Measurements from ENCODE around the gene ZSWIM2.
"Not testable (repeated sequence)": the region's sequence is repeated elsewhere in the genome, so short reads cannot be mapped to it uniquely, and the experiment has no call there.

ZSWIM2 gene

DNA sequence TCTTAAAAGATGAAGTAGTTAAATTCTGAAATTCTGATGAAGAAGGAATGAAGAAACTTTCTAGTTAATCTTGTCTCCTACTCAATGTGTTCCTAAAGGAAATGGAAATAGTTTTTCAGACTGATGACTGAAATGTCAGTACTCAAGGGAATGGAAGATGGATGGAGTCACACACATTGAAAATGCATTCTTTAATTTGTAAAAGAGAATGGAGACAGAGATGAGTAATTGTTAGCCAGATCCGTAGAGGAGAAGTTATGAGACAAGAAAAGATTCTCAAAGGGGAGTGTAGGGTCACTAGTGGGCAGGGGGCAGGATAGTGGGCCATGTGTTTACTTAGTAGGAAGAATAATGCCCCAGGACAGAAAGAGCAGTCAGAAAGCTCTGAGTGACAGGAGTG, 13.3 kb downstream of the ZSWIM2 start:
- DNase-seq, result no peak

DNA sequence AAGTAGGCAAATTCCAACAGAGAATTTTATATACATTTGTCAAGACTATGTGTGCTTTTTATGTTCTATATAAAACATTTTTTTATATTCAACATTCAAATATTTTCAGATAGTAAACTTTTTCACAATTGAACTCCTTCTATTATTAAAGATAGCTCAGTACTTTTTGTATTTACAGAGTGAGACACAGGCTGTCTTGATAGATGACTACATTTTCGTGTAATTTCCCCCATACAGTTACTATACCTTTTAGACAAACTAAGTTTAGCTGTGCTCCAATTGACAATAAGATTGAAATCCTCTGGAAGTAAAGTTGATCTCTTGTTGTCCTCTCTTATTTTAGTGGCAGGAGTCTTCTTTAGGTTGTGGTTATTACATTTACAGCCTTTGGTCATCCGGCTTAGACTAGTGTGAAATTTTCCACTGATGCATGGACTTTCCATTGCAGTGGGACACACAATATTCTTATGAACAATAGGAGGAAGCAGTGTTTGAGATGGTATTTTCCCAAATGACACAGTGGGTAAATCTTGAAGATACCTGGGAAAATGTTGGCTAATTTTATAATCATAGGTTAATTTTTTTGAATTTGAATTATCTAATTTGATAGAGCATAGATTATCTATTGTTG, 21.0 kb downstream of the ZSWIM2 start:
- DNase-seq, result no peak

DNA sequence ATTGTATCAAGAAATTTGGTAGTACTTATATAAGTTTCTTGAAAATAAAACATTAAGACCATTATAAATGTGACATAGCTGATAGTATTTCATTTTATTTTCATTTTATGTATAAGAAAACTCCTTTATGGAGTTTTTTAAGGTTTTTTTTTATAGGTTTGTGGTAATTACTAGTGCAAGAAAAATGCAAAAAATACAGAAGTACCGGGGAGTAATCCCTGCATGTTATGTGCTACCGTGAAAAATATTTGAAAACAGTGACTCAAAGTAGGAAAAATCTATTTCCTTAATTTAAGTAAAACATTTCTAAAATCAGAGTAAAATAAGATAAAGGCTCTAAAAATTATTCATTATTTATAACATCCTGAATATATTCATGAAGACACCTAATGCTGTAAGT, 21.6 kb downstream of the ZSWIM2 start:
- no peak for DNase-seq

DNA sequence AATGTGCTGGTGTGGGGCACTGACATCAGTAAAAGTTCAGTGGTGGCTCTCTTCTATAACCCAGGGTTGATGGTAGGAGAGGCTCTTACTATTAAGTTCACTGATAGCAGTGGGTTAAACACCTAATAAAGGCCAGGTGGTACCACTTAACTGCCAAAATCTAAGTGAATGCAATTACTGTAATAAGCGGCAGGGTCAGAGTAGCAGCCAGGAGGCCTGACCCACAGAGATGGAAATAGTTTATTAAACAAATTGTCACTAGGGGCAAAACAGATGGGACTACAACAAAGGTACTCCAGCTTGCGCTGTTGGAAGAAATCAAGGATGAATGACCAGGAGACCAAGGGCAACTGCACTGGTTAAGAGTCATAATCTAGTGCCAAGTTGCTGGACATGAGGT, 26.6 kb downstream of the ZSWIM2 start:
- DNase-seq, result no peak

DNA sequence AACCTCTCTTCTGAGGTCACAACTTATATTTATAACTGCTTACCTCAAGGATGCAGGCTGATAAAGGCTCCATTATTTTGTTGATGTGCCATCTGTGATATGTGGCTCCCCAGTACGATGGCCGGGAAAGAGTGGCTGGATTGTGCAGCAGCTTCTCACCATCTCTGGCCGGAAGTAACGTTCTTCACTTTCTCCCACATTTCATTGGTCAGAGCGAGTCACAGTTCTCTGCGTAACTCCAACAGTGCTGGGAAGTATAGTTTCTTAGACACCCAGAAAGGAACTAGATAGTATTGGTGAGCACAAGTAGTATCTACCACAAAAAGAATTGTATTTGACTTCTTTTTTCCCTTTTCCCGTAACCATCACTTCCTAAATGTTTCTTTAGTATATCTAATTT, 28.7 kb downstream of the ZSWIM2 start:
- DNase-seq, result no peak

DNA sequence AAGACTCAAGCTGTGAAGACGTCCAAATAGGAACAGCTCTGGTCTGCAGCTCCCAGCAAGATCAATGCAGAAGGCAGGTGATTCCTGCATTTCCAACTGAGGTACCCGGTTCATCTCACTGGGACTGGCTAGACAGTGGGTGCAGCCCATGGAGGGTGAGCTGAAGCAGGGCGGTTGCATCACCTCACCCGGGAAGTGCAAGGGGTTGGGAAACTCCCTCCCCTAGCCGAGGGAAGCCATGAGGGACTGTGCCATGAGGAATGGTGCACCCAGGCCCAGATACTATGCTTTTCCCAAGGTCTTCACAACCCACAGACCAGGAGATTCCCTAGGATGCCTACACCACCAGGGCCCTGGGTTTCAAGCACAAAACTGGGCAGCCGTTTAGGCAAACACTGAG, 37.2 kb downstream of the ZSWIM2 start:
- DNase-seq, result not testable (repeated sequence)

DNA sequence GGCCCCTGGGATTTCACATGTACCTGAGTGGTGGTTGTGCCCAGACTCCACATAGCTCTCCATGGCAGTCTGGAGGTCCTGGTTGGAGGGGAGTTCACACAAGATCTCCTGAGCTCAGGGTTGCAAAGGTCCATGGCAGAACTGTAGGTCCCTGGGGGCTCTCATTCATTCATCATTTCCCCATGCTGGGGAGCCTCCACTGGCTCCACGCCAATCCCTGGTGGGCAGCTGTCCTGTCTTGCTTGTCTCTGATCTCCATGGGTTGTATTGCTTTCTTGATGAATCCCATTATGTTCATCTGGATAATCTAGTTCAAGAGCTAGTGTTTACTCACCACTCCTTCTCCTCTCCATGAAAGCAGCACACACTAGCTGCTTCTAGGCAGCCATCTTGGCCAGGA, 42.4 kb downstream of the ZSWIM2 start:
- DNase-seq, result no peak

DNA sequence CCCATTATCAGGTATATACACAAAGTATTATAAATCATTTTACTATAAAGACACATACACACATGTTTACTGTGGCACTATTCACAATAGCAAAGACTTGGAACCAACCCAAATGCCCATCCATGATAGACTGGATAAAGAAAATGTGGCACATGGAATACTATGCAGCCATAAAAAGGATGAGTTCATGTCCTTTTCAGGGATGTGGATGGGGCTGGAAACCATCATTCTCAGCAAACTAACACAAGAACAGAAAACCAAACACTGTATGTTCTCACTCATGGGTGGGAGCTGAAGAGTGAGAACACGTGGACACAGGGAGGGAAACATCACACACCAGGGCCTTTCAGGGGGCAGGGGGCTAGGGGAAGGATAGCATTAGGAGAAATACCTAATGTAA, 50.4 kb downstream of the ZSWIM2 start:
- DNase-seq, result not testable (repeated sequence)

DNA sequence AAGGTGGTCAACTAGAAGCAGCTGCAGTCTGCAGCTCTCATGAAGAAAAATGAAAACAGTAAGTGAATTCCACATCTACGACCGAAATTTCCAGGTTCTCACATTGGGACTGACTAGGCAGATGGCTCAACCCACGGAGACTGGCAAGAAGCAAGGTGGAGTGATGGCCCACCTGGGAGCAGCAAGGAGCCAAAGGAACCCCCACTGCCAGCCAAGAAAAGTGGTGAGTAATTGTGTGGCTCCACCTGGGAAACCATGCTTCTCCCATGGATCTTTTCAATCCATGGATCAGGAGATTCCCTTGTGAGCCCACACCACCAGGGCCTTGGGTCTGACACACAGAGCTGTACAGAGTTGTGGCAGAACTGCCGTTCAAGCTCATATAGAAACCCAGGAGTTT, 64.0 kb downstream of the ZSWIM2 start:
- DNase-seq, result no peak

DNA sequence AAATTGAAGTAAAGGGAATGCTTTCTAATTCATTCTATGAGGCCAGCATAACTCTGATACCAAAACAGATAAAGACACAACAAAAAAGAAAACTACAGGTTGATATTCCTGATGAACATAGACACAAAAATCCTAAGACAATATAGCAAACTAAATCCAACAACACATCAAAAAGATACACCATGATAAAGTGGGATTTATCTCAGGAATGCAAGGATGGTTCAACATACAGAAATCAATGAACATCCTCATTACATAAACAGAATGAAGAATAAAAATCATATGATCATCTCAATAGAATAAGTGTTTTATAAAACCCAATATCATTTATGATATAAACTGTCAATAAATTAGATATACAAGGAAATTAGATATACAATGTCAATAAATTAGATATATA, 65.7 kb downstream of the ZSWIM2 start:
- no peak for DNase-seq

DNA sequence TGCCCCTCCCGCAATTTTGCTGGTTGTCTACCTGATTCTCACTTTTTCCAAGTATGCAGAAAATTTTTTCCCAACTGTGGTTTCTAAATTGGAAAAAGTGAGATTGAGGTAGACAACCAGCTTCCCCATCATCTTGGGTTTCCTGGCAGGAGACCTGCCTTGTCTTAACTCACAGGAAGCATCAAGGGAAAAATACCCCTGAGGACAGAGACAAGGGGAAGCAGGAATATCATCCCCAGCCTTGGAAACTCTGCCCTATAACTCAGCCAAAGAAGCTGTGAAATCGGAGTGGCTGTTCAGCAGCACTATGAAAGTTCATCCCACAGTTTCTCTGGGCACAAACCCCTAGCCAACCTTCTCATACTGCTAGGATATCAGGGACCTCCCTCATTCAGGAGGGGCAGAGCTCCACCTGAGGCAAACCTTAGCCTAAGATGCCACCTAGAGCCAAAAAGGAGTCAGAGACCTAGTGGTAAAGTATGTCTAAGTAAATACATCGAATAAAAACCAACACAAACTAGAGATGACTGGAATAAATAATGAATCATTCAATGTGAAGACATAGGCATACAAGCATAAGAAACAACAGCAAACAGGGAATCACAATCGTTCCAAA, 68.2 kb downstream of the ZSWIM2 start:
- DNase-seq, result no peak
